Thyroid gland (tissue), 4 donors: ENCODE measurements around the gene TOR1B.

ENCODE experiments used
- POLR2A ChIP-seq, 2 donors: fragments of 450-650 bp; IDR thresholded peaks; one replicate each; pipeline ENCODE4 v1.6.1; 2017; ENCODE audit warnings: antibody characterized with exemption in 2 of 2, mild to moderate bottlenecking in 2 of 2, moderate library complexity in 1 of 2
- TF ChIP-seq, protein P1 (sequence below), 6 experiments: fragments of 200-600 bp in 3 of 6; fragments of 450-650 bp in 3 of 6; sonication (generic) in 3 of 6; IDR thresholded peaks; one replicate each; pipeline ENCODE4 v1.5.1; 2016 to 2019; ENCODE audit warnings: antibody characterized with exemption in 6 of 6, mild to moderate bottlenecking in 2 of 6, inconsistent platforms in 1 of 6, moderate library complexity in 1 of 6

DNA sequence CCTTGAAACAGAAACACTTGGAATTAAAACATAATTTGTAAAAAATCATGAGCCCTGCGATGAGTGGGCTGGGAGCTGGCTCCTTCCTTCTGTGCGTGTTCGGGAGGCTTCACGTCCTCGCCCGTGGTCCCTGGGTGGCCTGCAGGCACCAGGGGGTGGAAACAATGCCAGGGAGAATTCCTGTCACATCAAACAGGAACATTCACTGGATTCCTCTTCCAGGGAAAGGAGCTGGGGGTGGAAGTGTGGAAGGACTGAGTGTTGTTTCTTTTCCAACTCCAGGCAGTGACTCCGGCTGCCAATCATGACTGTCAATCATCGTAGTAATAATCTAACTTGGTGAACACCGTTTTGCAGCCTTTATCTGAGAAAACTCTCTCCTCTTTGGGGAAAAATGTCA lies 10.7 kb downstream of the TOR1B start:
- TF ChIP-seq, protein P1, sequence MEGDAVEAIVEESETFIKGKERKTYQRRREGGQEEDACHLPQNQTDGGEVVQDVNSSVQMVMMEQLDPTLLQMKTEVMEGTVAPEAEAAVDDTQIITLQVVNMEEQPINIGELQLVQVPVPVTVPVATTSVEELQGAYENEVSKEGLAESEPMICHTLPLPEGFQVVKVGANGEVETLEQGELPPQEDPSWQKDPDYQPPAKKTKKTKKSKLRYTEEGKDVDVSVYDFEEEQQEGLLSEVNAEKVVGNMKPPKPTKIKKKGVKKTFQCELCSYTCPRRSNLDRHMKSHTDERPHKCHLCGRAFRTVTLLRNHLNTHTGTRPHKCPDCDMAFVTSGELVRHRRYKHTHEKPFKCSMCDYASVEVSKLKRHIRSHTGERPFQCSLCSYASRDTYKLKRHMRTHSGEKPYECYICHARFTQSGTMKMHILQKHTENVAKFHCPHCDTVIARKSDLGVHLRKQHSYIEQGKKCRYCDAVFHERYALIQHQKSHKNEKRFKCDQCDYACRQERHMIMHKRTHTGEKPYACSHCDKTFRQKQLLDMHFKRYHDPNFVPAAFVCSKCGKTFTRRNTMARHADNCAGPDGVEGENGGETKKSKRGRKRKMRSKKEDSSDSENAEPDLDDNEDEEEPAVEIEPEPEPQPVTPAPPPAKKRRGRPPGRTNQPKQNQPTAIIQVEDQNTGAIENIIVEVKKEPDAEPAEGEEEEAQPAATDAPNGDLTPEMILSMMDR (IDR thresholded peaks at IDR 0.05), result no peak
- TF ChIP-seq POLR2A (IDR thresholded peaks at IDR 0.05), result no peak
